Measurements from ENCODE around the gene ULBP2. TPM values are rescaled to one million over a fixed set of nuclear protein-coding genes. Genes with fewer than 3 reads are reported as not detected.

ULBP2 gene
- total RNA-seq, 1 experiment from 2014 or later = not detected

GRCh38 chr6:149933461-149933860 lies 8.4 kb upstream of the ULBP2 start:
- Histone ChIP-seq H3K56ac (ENCODE audit: insufficient read length, low read depth, low read length) (no peak overlapping the region), H2BK120ac (ENCODE audit: low read depth, low read length, poor library complexity, severe bottlenecking) (no peak overlapping the region), H2BK12ac (ENCODE audit: insufficient read length, low read depth, low read length) (no peak overlapping the region), H3K14ac (ENCODE audit: insufficient read depth, low read length) (no peak overlapping the region), H3K79me1 (ENCODE audit: insufficient read depth, low read depth, low read length, poor library complexity, severe bottlenecking) (no peaks in the 10 kb centered on the region), H2BK20ac (ENCODE audit: low read depth, low read length, poor library complexity, severe bottlenecking) (no peak overlapping the region), H2AK5ac (ENCODE audit: insufficient read length, low read length) (no peak overlapping the region), H3K27me3 (ENCODE audit: insufficient read depth, low read length) (peaks cover 34% of the 10 kb centered on the region), H2BK15ac (ENCODE audit: low read depth, low read length) (no peak overlapping the region), H3T11ph (ENCODE audit: low read length) (no peak overlapping the region), H3K23me2 (ENCODE audit: insufficient read length, low read depth, low read length, poor library complexity, severe bottlenecking) (peaks cover 4% of the 10 kb centered on the region), H3K4me2 (ENCODE audit: insufficient read depth, insufficient read length, low read length) (no peak overlapping the region), H4K20me1 (ENCODE audit: control insufficient read depth, insufficient read depth, insufficient read length) (no peaks in the 10 kb centered on the region), H2BK5ac (ENCODE audit: insufficient read length, low read length) (no peak overlapping the region), H3K9me3 (ENCODE audit: control insufficient read depth, low read depth, low read length) (no peaks in the 10 kb centered on the region), H4K8ac (replicated peaks; ENCODE audit: insufficient read length, low read depth, low read length) (no peak overlapping the region), H3K79me2 (ENCODE audit: insufficient read depth, low read length) (no peaks in the 10 kb centered on the region), H3K27ac (ENCODE audit: insufficient read length, low read depth, low read length) (no peak overlapping the region), H3K4ac (ENCODE audit: low read depth, low read length) (no peak overlapping the region), H3K4me1 (ENCODE audit: insufficient read depth, low read length) (no peaks in the 10 kb centered on the region), H3K18ac (ENCODE audit: insufficient read length, low read depth, low read length) (no peak overlapping the region), H4K91ac (ENCODE audit: insufficient read length, low read depth, low read length) (no peak overlapping the region), H4K5ac (ENCODE audit: insufficient read length, low read depth, low read length) (no peak overlapping the region), H3K23ac (ENCODE audit: insufficient read length, low read depth, low read length) (no peak overlapping the region), H2AFZ (ENCODE audit: low read length) (no peak overlapping the region), H3K9ac (ENCODE audit: extremely low read depth, insufficient read length, low read length) (no peak overlapping the region)
- no peak for DNase-seq
- H3K27me3 Mint-ChIP-seq (ENCODE audit: low read depth) = peaks cover 97% of the 10 kb centered on the region
- H3K4me1 Mint-ChIP-seq = peaks cover 2 to 3% of the 10 kb centered on the region in 2 experiments; a peak in 1 of 4 replicates
- no peak overlapping the region; a peak in 1 of 5 replicates for H3K4me3 Mint-ChIP-seq
- no peaks in the 10 kb centered on the region for H3K36me3 Mint-ChIP-seq (ENCODE audit: insufficient read depth in 1 of 3, low read depth in 3 of 3)
- H3K27ac Mint-ChIP-seq = no peak overlapping the region
- WGBS (ENCODE audit: extremely low coverage, insufficient read length, low lambda C conversion rate) = no CpG with 5 or more reads among the region's 3 CpGs
- TF ChIP-seq CTCF (conservative IDR thresholded peaks at IDR 0.05) = no peak
- no peaks in the 10 kb centered on the region for H3K9me3 Mint-ChIP-seq

All from H9 (cell line).